Glutamatergic neuron (in vitro differentiated cells): ENCODE results near the gene TMEM147. TPM values are rescaled to one million over a fixed set of nuclear protein-coding genes. Genes with fewer than 3 reads are reported as not detected.

Source experiments
- DNase-seq: peaks from one replicate; pipeline ENCODE4 v3.0.0; 2022
- H3K27ac Mint-ChIP-seq: one replicate; pipeline ENCODE4 v1.8.0; 2020; ENCODE audit warnings: mild to moderate bottlenecking, mixed read lengths, inconsistent platforms; ENCODE audit not compliant: unreplicated experiment
- H3K27me3 Mint-ChIP-seq: one replicate; pipeline ENCODE4 v1.8.0; 2020; ENCODE audit warnings: mild to moderate bottlenecking, moderate library complexity, mixed read lengths, inconsistent platforms; ENCODE audit not compliant: unreplicated experiment
- H3K36me3 Mint-ChIP-seq: one replicate; pipeline ENCODE4 v1.8.0; 2020; ENCODE audit warnings: mild to moderate bottlenecking, mixed read lengths, inconsistent platforms; ENCODE audit not compliant: unreplicated experiment
- H3K4me1 Mint-ChIP-seq: one replicate; pipeline ENCODE4 v1.8.0; 2020; ENCODE audit warnings: mild to moderate bottlenecking, low read depth, mixed read lengths, inconsistent platforms; ENCODE audit not compliant: unreplicated experiment
- H3K4me3 Mint-ChIP-seq: one replicate; pipeline ENCODE4 v1.8.0; 2020; ENCODE audit warnings: mild to moderate bottlenecking, mixed read lengths, inconsistent platforms; ENCODE audit not compliant: unreplicated experiment
- H3K9me3 Mint-ChIP-seq: one replicate; pipeline ENCODE4 v1.8.0; 2020; ENCODE audit warnings: mild to moderate bottlenecking, moderate library complexity, mixed read lengths, inconsistent platforms; ENCODE audit not compliant: unreplicated experiment
- total RNA-seq: library from RNA; stranded (reverse); fragmentation: NEBNext Ultra II Directional; extraction: Animal tissue kit (Norgen Biotek cat#: 25700); gene quantifications from one replicate; pipeline ENCODE4 v1.2.1, GENCODE V29; 2021; ENCODE audit not compliant: unreplicated experiment
- TF ChIP-seq, protein P1 (sequence below): fragments of 200-600 bp; sonication (generic); IDR thresholded peaks from one replicate; pipeline ENCODE4 v1.5.0; 2021; ENCODE audit not compliant: partially characterized antibody, unreplicated experiment

Gene TMEM147
- total RNA-seq, 1 donor from 2014 or later: 67.2 TPM

DNA sequence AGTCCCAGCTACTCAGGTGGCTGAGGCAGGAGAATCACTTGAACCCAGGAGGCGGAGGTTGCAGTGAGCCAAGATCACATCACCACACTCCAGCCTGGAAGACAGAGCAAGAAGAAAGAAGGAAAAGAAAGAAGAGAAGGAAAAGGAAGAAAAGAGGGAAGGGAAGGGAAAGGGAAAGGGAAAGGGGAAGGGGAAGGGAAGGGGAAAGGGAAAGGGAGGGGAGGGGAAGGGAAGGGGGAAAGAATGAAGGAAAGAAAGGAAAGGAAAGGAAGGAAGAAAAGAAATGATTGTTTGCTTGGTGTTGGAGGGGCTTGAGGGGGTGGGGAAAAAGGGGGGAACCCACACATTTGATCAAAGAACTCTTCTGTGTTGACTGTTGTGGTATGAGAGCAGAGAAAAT, 50.5 kb downstream of the TMEM147 start:
- no peak overlapping the region for H3K27ac Mint-ChIP-seq
- TF ChIP-seq, protein P1, sequence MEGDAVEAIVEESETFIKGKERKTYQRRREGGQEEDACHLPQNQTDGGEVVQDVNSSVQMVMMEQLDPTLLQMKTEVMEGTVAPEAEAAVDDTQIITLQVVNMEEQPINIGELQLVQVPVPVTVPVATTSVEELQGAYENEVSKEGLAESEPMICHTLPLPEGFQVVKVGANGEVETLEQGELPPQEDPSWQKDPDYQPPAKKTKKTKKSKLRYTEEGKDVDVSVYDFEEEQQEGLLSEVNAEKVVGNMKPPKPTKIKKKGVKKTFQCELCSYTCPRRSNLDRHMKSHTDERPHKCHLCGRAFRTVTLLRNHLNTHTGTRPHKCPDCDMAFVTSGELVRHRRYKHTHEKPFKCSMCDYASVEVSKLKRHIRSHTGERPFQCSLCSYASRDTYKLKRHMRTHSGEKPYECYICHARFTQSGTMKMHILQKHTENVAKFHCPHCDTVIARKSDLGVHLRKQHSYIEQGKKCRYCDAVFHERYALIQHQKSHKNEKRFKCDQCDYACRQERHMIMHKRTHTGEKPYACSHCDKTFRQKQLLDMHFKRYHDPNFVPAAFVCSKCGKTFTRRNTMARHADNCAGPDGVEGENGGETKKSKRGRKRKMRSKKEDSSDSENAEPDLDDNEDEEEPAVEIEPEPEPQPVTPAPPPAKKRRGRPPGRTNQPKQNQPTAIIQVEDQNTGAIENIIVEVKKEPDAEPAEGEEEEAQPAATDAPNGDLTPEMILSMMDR: no peak

GRCh38 chr19:35596366-35596999, 51.1 kb downstream of the TMEM147 start:
- peaks cover 2% of the 10 kb centered on the region for H3K9me3 Mint-ChIP-seq
- no peaks in the 10 kb centered on the region for H3K36me3 Mint-ChIP-seq

More for the DNA sequence above, 50.5 kb downstream of the TMEM147 start:
- Mint-ChIP-seq H3K27me3 (no peaks in the 10 kb centered on the region), H3K9me3 (peaks cover 2% of the 10 kb centered on the region), H3K4me1 (no peaks in the 10 kb centered on the region), H3K36me3 (no peaks in the 10 kb centered on the region), H3K4me3 (no peak overlapping the region)
- no peak for DNase-seq

More at GRCh38 chr19:35596366-35596999, 51.1 kb downstream of the TMEM147 start:
- no peaks in the 10 kb centered on the region for H3K27me3 Mint-ChIP-seq
- no peaks in the 10 kb centered on the region for H3K4me1 Mint-ChIP-seq
- no peak overlapping the region for H3K4me3 Mint-ChIP-seq
- H3K27ac Mint-ChIP-seq: no peak overlapping the region
- DNase-seq: no peak
- TF ChIP-seq, protein P1: no peak

Other genes starting within 250 kb of the TMEM147 start
- gene CD22, start 216.4 kb upstream of the TMEM147 start, total RNA-seq: not detected
- not detected for gene FFAR1, start 197.7 kb upstream of the TMEM147 start, total RNA-seq
- not detected for gene FFAR3, start 187.2 kb upstream of the TMEM147 start, total RNA-seq
- gene GPR42, start 174.6 kb upstream of the TMEM147 start, total RNA-seq: not detected
- gene FFAR2, start 97.4 kb upstream of the TMEM147 start, total RNA-seq: not detected
- gene KRTDAP, start 55.2 kb upstream of the TMEM147 start, total RNA-seq: not detected
- gene DMKN, start 32.0 kb upstream of the TMEM147 start, total RNA-seq: 0.88 TPM
- 0.29 TPM for gene SBSN, start 17.3 kb upstream of the TMEM147 start, total RNA-seq
- not detected for gene GAPDHS, start 12.2 kb upstream of the TMEM147 start, total RNA-seq
- gene ATP4A, start 18.0 kb downstream of the TMEM147 start, total RNA-seq: 0.32 TPM
- gene PMIS2, start 40.5 kb downstream of the TMEM147 start, total RNA-seq: not detected
- gene HAUS5, start 67.1 kb downstream of the TMEM147 start, total RNA-seq: 15.9 TPM
- gene RBM42, start 83.4 kb downstream of the TMEM147 start, total RNA-seq: 78.7 TPM
- 1.3 TPM for gene ETV2, start 96.1 kb downstream of the TMEM147 start, total RNA-seq
- 448 TPM for gene COX6B1, start 102.7 kb downstream of the TMEM147 start, total RNA-seq
- not detected for gene UPK1A, start 120.9 kb downstream of the TMEM147 start, total RNA-seq
- not detected for gene ZBTB32, start 158.9 kb downstream of the TMEM147 start, total RNA-seq
- gene KMT2B, start 172.4 kb downstream of the TMEM147 start, total RNA-seq: 60.8 TPM
- 4.7 TPM for gene IGFLR1, start 196.8 kb downstream of the TMEM147 start, total RNA-seq
- 24.3 TPM for gene U2AF1L4, start 199.8 kb downstream of the TMEM147 start, total RNA-seq
- 109 TPM for gene PSENEN, start 200.0 kb downstream of the TMEM147 start, total RNA-seq
- 29.8 TPM for gene LIN37, start 202.9 kb downstream of the TMEM147 start, total RNA-seq
- gene HSPB6, start 211.4 kb downstream of the TMEM147 start, total RNA-seq: 0.49 TPM
- 41.7 TPM for gene PROSER3, start 212.6 kb downstream of the TMEM147 start, total RNA-seq
- gene ARHGAP33, start 229.9 kb downstream of the TMEM147 start, total RNA-seq: 180 TPM